Esophagus muscularis mucosa (tissue), 3 donors: ENCODE measurements around the gene TP73.

Experiments
- POLR2A ChIP-seq: fragments of 450-650 bp; IDR thresholded peaks from one replicate; pipeline ENCODE4 v1.6.1; 2017; ENCODE audit warnings: antibody characterized with exemption, moderate library complexity, mild to moderate bottlenecking, low read depth
- POLR2AphosphoS5 ChIP-seq, 2 donors: sonication (generic); formaldehyde crosslinking; IDR thresholded peaks; one replicate each; pipeline ENCODE4 v1.6.1; 2017; ENCODE audit warnings: antibody characterized with exemption in 2 of 2
- TF ChIP-seq, protein P1 (sequence below), 3 experiments: fragments of 200-600 bp in 2 of 3; fragments of 450-650 bp in 1 of 3; sonication (generic) in 2 of 3; IDR thresholded peaks; one replicate each; pipeline ENCODE4 v1.5.1; 2017 to 2019; ENCODE audit warnings: antibody characterized with exemption in 3 of 3, mild to moderate bottlenecking in 2 of 3, moderate library complexity in 1 of 3

DNA sequence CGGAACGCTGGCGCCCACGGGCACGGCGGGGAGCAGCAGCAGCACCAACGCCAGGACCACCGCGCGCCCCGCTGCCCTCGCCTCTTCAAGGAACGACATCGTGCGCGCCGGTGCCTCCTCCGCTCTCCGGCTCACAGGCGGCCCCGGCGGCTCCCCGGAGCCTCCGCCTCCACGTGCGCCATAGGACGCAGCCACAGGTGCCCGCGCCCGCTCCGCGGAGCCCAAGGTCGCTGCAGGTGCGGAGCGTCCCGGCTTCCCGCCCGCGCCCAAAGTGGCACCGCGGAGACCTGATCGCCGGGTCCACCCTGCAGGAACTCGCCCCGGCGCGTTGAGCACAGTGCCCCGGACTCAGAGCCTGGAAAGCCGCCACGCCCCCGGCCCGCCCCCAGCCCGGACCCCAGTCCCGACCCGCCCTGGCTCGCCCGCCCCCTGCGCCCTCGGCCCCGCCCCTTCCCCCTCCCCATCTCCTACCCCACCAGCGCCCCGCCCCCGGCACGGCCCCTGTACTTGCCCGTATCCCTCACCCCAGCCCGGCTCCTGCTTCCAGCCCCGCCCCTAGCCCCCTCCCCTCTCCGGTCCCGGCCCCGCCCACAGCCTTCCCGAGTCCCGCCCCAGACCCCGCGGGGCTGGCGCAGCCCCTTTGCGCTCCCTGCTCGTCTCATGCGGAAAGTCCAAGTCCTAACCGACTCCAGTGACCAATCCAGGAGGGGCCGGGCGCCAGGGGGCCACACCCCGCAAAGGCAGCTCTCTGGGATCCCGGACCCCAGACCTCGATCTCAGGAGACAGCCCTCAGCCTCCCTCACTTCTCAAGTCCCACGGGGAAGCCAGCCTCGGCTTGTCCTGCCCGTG lies 40.9 kb upstream of the TP73 start, which contains the start of gene MEGF6:
- TF ChIP-seq, protein P1, sequence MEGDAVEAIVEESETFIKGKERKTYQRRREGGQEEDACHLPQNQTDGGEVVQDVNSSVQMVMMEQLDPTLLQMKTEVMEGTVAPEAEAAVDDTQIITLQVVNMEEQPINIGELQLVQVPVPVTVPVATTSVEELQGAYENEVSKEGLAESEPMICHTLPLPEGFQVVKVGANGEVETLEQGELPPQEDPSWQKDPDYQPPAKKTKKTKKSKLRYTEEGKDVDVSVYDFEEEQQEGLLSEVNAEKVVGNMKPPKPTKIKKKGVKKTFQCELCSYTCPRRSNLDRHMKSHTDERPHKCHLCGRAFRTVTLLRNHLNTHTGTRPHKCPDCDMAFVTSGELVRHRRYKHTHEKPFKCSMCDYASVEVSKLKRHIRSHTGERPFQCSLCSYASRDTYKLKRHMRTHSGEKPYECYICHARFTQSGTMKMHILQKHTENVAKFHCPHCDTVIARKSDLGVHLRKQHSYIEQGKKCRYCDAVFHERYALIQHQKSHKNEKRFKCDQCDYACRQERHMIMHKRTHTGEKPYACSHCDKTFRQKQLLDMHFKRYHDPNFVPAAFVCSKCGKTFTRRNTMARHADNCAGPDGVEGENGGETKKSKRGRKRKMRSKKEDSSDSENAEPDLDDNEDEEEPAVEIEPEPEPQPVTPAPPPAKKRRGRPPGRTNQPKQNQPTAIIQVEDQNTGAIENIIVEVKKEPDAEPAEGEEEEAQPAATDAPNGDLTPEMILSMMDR (IDR thresholded peaks at IDR 0.05) = no peak
- TF ChIP-seq POLR2A = no peak
- TF ChIP-seq POLR2AphosphoS5 (IDR thresholded peaks at IDR 0.05) = no peak
